Amniotic epithelial cell (primary cell): ENCODE measurements around the gene FAHD2A.
A peak's percentile ranks its signal among the peaks of the same experiment; 100 is the strongest.
"Not testable (repeated sequence)": the region's sequence is repeated elsewhere in the genome, so short reads cannot be mapped to it uniquely, and the experiment has no call there.

Experiments
- DNase-seq: peaks from one replicate; pipeline ENCODE4 v3.0.0-alpha.2; 2010; ENCODE audit warnings: low read depth

Gene FAHD2A

GRCh38 chr2:95402370-95403203 is at the start of gene FAHD2A:
TSS of gene FAHD2A (plus strand) at chr2:95402708. CDS start at chr2:95405559, 2,851 bp downstream.
- DNase-seq = peak; percentile 83

- no peak for DNase-seq
Measured at GRCh38 chr2:95353055-95353575, 49.4 kb upstream of the FAHD2A start.

GRCh38 chr2:95353613-95354468 is 48.7 kb upstream of the FAHD2A start:
- DNase-seq = no peak

- no peak for DNase-seq
Measured at GRCh38 chr2:95354469-95354901, 48.0 kb upstream of the FAHD2A start.

GRCh38 chr2:95354925-95355324 is 47.6 kb upstream of the FAHD2A start:
- DNase-seq = no peak

- not testable (repeated sequence) for DNase-seq
Measured at GRCh38 chr2:95355486-95355885, 47.0 kb upstream of the FAHD2A start.

- DNase-seq = no peak
Measured at GRCh38 chr2:95356821-95357700, 45.4 kb upstream of the FAHD2A start.

- no peak for DNase-seq
Measured at GRCh38 chr2:95357717-95358280, 44.7 kb upstream of the FAHD2A start.

GRCh38 chr2:95359031-95359430 is 43.5 kb upstream of the FAHD2A start:
- DNase-seq = peak; percentile 74

GRCh38 chr2:95359501-95359930 is 43.0 kb upstream of the FAHD2A start:
- DNase-seq = no peak

- no peak for DNase-seq
Measured at GRCh38 chr2:95361216-95361980, 41.1 kb upstream of the FAHD2A start.

GRCh38 chr2:95362486-95362885 is 40.0 kb upstream of the FAHD2A start:
- no peak for DNase-seq

GRCh38 chr2:95366514-95366913 is 36.0 kb upstream of the FAHD2A start:
- no peak for DNase-seq

- no peak for DNase-seq
Measured at GRCh38 chr2:95372216-95372829, 30.2 kb upstream of the FAHD2A start.

- no peak for DNase-seq
Measured at GRCh38 chr2:95372845-95373244, 29.7 kb upstream of the FAHD2A start.

- DNase-seq = no peak
Measured at GRCh38 chr2:95374029-95374428, 28.5 kb upstream of the FAHD2A start.

- DNase-seq = no peak
Measured at GRCh38 chr2:95374451-95374920, 28.0 kb upstream of the FAHD2A start.

- peak; percentile 7 for DNase-seq
Measured at GRCh38 chr2:95374921-95375471, 27.5 kb upstream of the FAHD2A start.

GRCh38 chr2:95375532-95376150 is 26.9 kb upstream of the FAHD2A start:
- no peak for DNase-seq
